Esophagus muscularis mucosa (tissue), 3 donors: ENCODE measurements around the gene LRRC42.

Experiments
- POLR2A ChIP-seq: fragments of 450-650 bp; IDR thresholded peaks from one replicate; pipeline ENCODE4 v1.6.1; 2017; ENCODE audit warnings: antibody characterized with exemption, moderate library complexity, mild to moderate bottlenecking, low read depth
- POLR2AphosphoS5 ChIP-seq, 2 donors: sonication (generic); formaldehyde crosslinking; IDR thresholded peaks; one replicate each; pipeline ENCODE4 v1.6.1; 2017; ENCODE audit warnings: antibody characterized with exemption in 2 of 2
- TF ChIP-seq, protein P1 (sequence below), 3 experiments: fragments of 200-600 bp in 2 of 3; fragments of 450-650 bp in 1 of 3; sonication (generic) in 2 of 3; IDR thresholded peaks; one replicate each; pipeline ENCODE4 v1.5.1; 2017 to 2019; ENCODE audit warnings: antibody characterized with exemption in 3 of 3, mild to moderate bottlenecking in 2 of 3, moderate library complexity in 1 of 3

DNA sequence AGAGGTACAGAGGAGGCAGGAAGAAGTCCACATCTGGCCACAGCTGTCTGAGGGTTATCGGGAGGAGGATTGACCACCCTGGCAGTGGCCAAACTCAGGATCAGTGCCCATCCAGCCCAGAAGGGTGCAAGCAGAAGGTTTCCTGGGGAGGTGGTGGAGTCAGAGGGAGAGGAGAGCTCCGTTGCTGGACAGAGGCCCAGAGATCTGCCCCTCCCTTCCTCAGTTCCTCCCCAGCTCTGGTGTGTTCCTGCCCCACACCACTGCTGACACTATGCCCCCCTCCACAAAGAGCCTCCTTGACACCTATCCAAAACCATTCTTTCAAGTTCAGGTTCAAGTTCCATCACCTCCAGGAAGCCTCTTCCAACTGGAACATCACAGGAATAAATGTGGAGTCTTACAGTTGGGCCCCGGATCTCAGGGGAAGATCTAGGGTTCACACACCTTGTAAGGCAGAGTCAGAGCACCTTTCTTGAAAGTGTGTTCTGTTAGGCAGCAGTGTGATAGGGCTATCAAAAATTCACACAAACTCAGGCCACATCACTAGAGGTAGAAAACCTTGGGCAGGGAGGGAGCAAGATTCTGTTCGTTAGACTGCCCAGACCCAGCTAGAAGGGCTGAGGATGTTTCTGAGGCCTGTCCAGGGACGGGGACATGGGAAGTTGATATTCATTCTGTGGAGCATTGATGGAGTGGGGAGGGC, 64.4 kb downstream of the LRRC42 start:
- TF ChIP-seq, protein P1, sequence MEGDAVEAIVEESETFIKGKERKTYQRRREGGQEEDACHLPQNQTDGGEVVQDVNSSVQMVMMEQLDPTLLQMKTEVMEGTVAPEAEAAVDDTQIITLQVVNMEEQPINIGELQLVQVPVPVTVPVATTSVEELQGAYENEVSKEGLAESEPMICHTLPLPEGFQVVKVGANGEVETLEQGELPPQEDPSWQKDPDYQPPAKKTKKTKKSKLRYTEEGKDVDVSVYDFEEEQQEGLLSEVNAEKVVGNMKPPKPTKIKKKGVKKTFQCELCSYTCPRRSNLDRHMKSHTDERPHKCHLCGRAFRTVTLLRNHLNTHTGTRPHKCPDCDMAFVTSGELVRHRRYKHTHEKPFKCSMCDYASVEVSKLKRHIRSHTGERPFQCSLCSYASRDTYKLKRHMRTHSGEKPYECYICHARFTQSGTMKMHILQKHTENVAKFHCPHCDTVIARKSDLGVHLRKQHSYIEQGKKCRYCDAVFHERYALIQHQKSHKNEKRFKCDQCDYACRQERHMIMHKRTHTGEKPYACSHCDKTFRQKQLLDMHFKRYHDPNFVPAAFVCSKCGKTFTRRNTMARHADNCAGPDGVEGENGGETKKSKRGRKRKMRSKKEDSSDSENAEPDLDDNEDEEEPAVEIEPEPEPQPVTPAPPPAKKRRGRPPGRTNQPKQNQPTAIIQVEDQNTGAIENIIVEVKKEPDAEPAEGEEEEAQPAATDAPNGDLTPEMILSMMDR (IDR thresholded peaks at IDR 0.05): no peak
- TF ChIP-seq POLR2A: no peak
- no peak for TF ChIP-seq POLR2AphosphoS5 (IDR thresholded peaks at IDR 0.05)
